ENCODE data around the gene BCAS3.

BCAS3 gene

GRCh38 chr17:61393550-61393903 lies 715.9 kb downstream of the BCAS3 start:
- no peak for DNase-seq

GRCh38 chr17:61393904-61394629 lies 716.4 kb downstream of the BCAS3 start:
- no peak for DNase-seq

GRCh38 chr17:61394630-61395408 lies 717.2 kb downstream of the BCAS3 start:
- no peak for DNase-seq

- DNase-seq, result no peak
Measured at GRCh38 chr17:61395409-61395982, 717.8 kb downstream of the BCAS3 start.

GRCh38 chr17:61395983-61396585 lies 718.4 kb downstream of the BCAS3 start:
- no peak for DNase-seq

- no peak for DNase-seq
Measured at GRCh38 chr17:61396586-61397085, 719.0 kb downstream of the BCAS3 start.

- no peak for DNase-seq
Measured at GRCh38 chr17:61397086-61397842, 719.6 kb downstream of the BCAS3 start.

GRCh38 chr17:61398721-61399130 lies 721.1 kb downstream of the BCAS3 start:
- DNase-seq, result no peak

- DNase-seq, result no peak
Measured at GRCh38 chr17:61399131-61400065, 721.7 kb downstream of the BCAS3 start, which contains the start of gene TBX2. TBX2 (plus strand) TSS chr17:61399843; CDS start chr17:61400177, 334 bp downstream.

GRCh38 chr17:61400066-61400716 lies 722.5 kb downstream of the BCAS3 start:
- DNase-seq, result no peak

GRCh38 chr17:61400717-61401388 lies 723.2 kb downstream of the BCAS3 start:
- DNase-seq, result no peak

- DNase-seq, result no peak
Measured at GRCh38 chr17:61401389-61402072, 723.9 kb downstream of the BCAS3 start.

- no peak for DNase-seq
Measured at GRCh38 chr17:61402073-61402541, 724.5 kb downstream of the BCAS3 start.

- DNase-seq, result peak; percentile 36
Measured at GRCh38 chr17:61402978-61403800, 725.5 kb downstream of the BCAS3 start.

GRCh38 chr17:61403801-61404662 lies 726.4 kb downstream of the BCAS3 start:
- DNase-seq, result no peak

GRCh38 chr17:61404663-61404912 lies 726.9 kb downstream of the BCAS3 start:
- DNase-seq, result no peak

GRCh38 chr17:61404913-61405685 lies 727.4 kb downstream of the BCAS3 start:
- no peak for DNase-seq
